Left hindlimb (tissue), 1 donor: Measurements from ENCODE around the gene BRPF1.
"Not testable (repeated sequence)": the region's sequence is repeated elsewhere in the genome, so short reads cannot be mapped to it uniquely, and the experiment has no call there.

Experiments
- DNase-seq: peaks from one replicate; pipeline ENCODE4 v3.0.0-alpha.2; 2018

BRPF1 gene

GRCh38 chr3:9769426-9770275 lies 38.1 kb downstream of the BRPF1 start, which contains the start of gene CAMK1:
Gene CAMK1 (minus strand): TSS chr3:9769947. CDS start chr3:9767749, 2,198 bp downstream.
- peak; percentile 90 for DNase-seq

- peak; percentile 79 for DNase-seq
Observed at GRCh38 chr3:9770276-9770812, 38.8 kb downstream of the BRPF1 start.

GRCh38 chr3:9771007-9771406 lies 39.5 kb downstream of the BRPF1 start:
- DNase-seq: not testable (repeated sequence)

- no peak for DNase-seq
Observed at GRCh38 chr3:9776896-9777693, 45.6 kb downstream of the BRPF1 start.

GRCh38 chr3:9777694-9778021 lies 46.1 kb downstream of the BRPF1 start:
- no peak for DNase-seq

GRCh38 chr3:9778143-9779074 lies 46.9 kb downstream of the BRPF1 start:
- DNase-seq: no peak

- no peak for DNase-seq
Observed at GRCh38 chr3:9779075-9779593, 47.6 kb downstream of the BRPF1 start.

- no peak for DNase-seq
Observed at GRCh38 chr3:9779721-9780457, 48.4 kb downstream of the BRPF1 start.

GRCh38 chr3:9780458-9780812 lies 48.9 kb downstream of the BRPF1 start:
- DNase-seq: no peak

- DNase-seq: no peak
Observed at GRCh38 chr3:9780910-9781309, 49.4 kb downstream of the BRPF1 start.

GRCh38 chr3:9781551-9781950 lies 50.0 kb downstream of the BRPF1 start:
- no peak for DNase-seq

GRCh38 chr3:9781978-9782603 lies 50.6 kb downstream of the BRPF1 start:
- DNase-seq: no peak

GRCh38 chr3:9782770-9783169 lies 51.2 kb downstream of the BRPF1 start:
- no peak for DNase-seq

- no peak for DNase-seq
Observed at GRCh38 chr3:9783954-9784353, 52.4 kb downstream of the BRPF1 start.

- DNase-seq: no peak
Observed at GRCh38 chr3:9784965-9785364, 53.4 kb downstream of the BRPF1 start.

GRCh38 chr3:9785602-9786001 lies 54.1 kb downstream of the BRPF1 start:
- DNase-seq: no peak

GRCh38 chr3:9786209-9786739 lies 54.7 kb downstream of the BRPF1 start:
- DNase-seq: no peak

- no peak for DNase-seq
Observed at GRCh38 chr3:9786825-9787669, 55.5 kb downstream of the BRPF1 start.

GRCh38 chr3:9787714-9788113 lies 56.2 kb downstream of the BRPF1 start:
- DNase-seq: no peak

GRCh38 chr3:9791127-9791526 lies 59.6 kb downstream of the BRPF1 start:
- DNase-seq: no peak
